GM12891 (cell line): ENCODE results near the gene AGRN.

Source experiments
- PAX5 ChIP-seq: IDR thresholded peaks from 2 replicates; pipeline ENCODE4 v1.6.1; 2011; ENCODE audit warnings: low read length, moderate library complexity, mild to moderate bottlenecking; ENCODE audit not compliant: insufficient read depth, severe bottlenecking
- POLR2A ChIP-seq: IDR thresholded peaks from 2 replicates; pipeline ENCODE4 v1.6.1; 2011; ENCODE audit warnings: low read depth, low read length, control low read depth
- POLR2AphosphoS5 ChIP-seq: IDR thresholded peaks from 2 replicates; pipeline ENCODE4 v1.6.1; 2011; ENCODE audit warnings: low read depth, low read length, control low read depth
- POU2F2 ChIP-seq: IDR thresholded peaks from 2 replicates; pipeline ENCODE4 v1.6.1; 2011; ENCODE audit warnings: low read depth, mild to moderate bottlenecking, control low read depth, low read length, moderate library complexity
- SPI1 ChIP-seq: IDR thresholded peaks from 2 replicates; pipeline ENCODE4 v1.6.1; 2011; ENCODE audit warnings: low read depth, low read length, control low read depth
- TAF1 ChIP-seq: IDR thresholded peaks from 2 replicates; pipeline ENCODE4 v1.6.1; 2011; ENCODE audit warnings: low read depth, low read length, control low read depth

DNA sequence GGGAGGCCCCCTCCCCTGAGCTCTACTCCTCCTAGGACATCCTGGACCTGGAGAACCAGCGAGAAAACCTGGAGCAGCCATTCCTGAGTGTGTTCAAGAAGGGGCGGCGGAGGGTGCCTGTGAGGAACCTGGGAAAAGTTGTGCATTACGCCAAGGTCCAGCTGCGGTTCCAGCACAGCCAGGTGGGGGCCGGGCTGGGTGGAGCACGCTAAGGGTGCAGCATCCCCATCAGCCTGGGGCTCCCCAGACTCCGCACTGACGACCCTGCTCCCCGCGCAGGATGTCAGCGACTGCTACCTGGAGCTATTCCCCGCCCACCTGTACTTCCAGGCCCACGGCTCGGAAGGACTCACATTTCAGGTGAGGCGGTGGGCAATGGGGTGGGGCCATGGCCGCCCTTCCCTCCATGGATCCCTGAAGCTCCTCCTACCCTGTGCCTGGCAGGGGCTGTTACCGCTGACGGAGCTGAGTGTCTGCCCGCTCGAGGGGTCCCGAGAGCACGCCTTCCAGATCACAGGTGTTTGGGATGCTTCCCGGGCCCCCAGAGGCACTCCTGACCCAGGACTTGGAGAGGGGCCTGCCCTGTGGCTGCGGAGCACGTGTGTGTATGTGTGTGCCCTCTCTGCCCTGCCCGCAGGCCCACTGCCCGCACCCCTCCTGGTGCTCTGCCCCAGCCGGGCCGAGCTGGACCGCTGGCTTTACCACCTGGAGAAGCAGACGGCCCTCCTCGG is 49.5 kb upstream of the AGRN start:
- TF ChIP-seq POLR2A: no peak
- TF ChIP-seq POLR2AphosphoS5: no peak
- TF ChIP-seq POU2F2: no peak
- no peak for TF ChIP-seq TAF1
- TF ChIP-seq SPI1: no peak
- TF ChIP-seq PAX5: no peak
